Measurements from ENCODE around the gene DNAJB13.

DNAJB13 gene

GRCh38 chr11:74018331-74019005 lies 67.6 kb downstream of the DNAJB13 start:
- DNase-seq: no peak

GRCh38 chr11:74019104-74019738 lies 68.4 kb downstream of the DNAJB13 start:
- no peak for DNase-seq

GRCh38 chr11:74019860-74020259 lies 69.0 kb downstream of the DNAJB13 start:
- DNase-seq: no peak

All from fibroblast of skin of right biceps (primary cell).